ENCODE data around the gene DDHD1.

GRCh38 chr14:53054457-53054856 lies 98.7 kb downstream of the DDHD1 start:
- no peak for TF ChIP-seq POLR2AphosphoS5 (IDR thresholded peaks at IDR 0.05; ENCODE audit: low read depth, low read length)
- no peak for TF ChIP-seq CTCF (IDR thresholded peaks at IDR 0.05)
- no peak for TF ChIP-seq SIN3A (IDR thresholded peaks at IDR 0.05; ENCODE audit: borderline replicate concordance, insufficient read depth, low read depth, low read length)
- no peak for TF ChIP-seq TCF7L2 (IDR thresholded peaks at IDR 0.05; ENCODE audit: low read depth, low read length)
- TF ChIP-seq REST (IDR thresholded peaks at IDR 0.05; ENCODE audit: insufficient read depth in 1 of 2, low read depth in 2 of 2, low read length in 1 of 2): no peak
